Pancreas (tissue), 10 donors: Measurements from ENCODE around the gene PPM1H. TPM values are rescaled to one million over a fixed set of nuclear protein-coding genes. Genes with fewer than 3 reads are reported as not detected.

ENCODE experiments used
- ATAC-seq, 4 donors: fragments of 200-7000 bp; cut with Tn5 transposase; one replicate each; pipeline versions ENCODE4 v1.8.0 to v1.9.1; 2020; ENCODE audit warnings: mild to moderate bottlenecking in 4 of 4, moderate library complexity in 4 of 4
- DNase-seq, 6 donors: peaks; one replicate each; pipeline ENCODE4 v3.0.0-alpha.2; 2020
- FAIRE-seq: peaks from 2 replicates; lab custom pipeline; 2012; peaks lifted over from hg19 to GRCh38; lab: Jason Lieb, UNC
- H3K27ac ChIP-seq, 4 donors: fragments of 200-600 bp; sonication (generic); 1 replicate in 3 of 4; 2 replicates in 1 of 4; pipeline versions ENCODE4 v1.5.0 to v1.8.0; 2020
- H3K27me3 ChIP-seq, 4 donors: fragments of 200-600 bp; one replicate each; pipeline ENCODE4 v1.8.0; 2021
- H3K36me3 ChIP-seq, 3 donors: fragments of 200-600 bp; sonication (generic) in 1 of 3; one replicate each; pipeline versions ENCODE4 v1.5.0 to v1.8.0; 2020 to 2021
- H3K4me1 ChIP-seq, 3 donors: fragments of 200-600 bp; one replicate each; pipeline ENCODE4 v1.8.0; 2021
- H3K4me3 ChIP-seq, 4 donors: fragments of 200-600 bp; sonication (generic) in 2 of 4; one replicate each; pipeline versions ENCODE4 v1.5.0 to v1.8.0; 2020 to 2021
- H3K9me3 ChIP-seq, 4 donors: fragments of 200-600 bp; one replicate each; pipeline ENCODE4 v1.8.0; 2021
- WGBS, 2 donors: extraction: QIAGEN DNeasy Blood & Tissue Kit; methylation state at CpG; one replicate each; pipeline ENCODE4 v1.1.7; 2013; 5-methylcytosine and 5-hydroxymethylcytosine counted together
- intact Hi-C, 3 donors: fragments of 100-400 bp; cut with DNase I; formaldehyde crosslinking; loops; one replicate each; pipeline versions ENCODE4 v1.11.1 to v1.14.2; 2022
- polyA plus RNA-seq, 2 donors: library from polyadenylated mRNA; stranded (reverse); fragments of 200-250 nt; gene quantifications; one replicate each; pipeline ENCODE4 v1.2.3, GENCODE V29; 2013
- total RNA-seq, 6 donors: library from RNA; stranded (reverse); fragmentation: NEBNext Ultra II Directional in 4 of 6; extraction: Animal tissue kit (Norgen Biotek cat#: 25700) in 4 of 6; gene quantifications; one replicate each; pipeline versions ENCODE4 v1.2.1 to v1.2.4, GENCODE V29; 2021 to 2023
- TF ChIP-seq, protein P1 (sequence below), 4 donors: fragments of 200-600 bp; sonication (generic) in 3 of 4; IDR thresholded peaks; one replicate each; pipeline versions ENCODE4 v1.5.0 to v1.8.0; 2021; ENCODE audit warnings: antibody characterized with exemption in 4 of 4
- donor health status: healthy with polysubstance abuse.
- donor health status: DM: no; HTN: no; CAD: no; lungs with moderate emphysema.
- donor health status: DM: no; HTN: no; CAD: no.
- donor health status: control.
- donor health status: control.
- donor health status: Bipolar disorder and iron deficiency.
- donor health status: DM: yes; HTN: yes; CAD: no.
- donor health status: DM: no; HTN: no; CAD: no.
- donor health status: DM: no; HTN: no; CAD: no.
- donor health status: DM: yes; HTN: yes; CAD: no.

PPM1H gene
- total and polyA plus RNA-seq, 8 donors, result 1.7 to 12.9 (median 5.8) TPM

DNA sequence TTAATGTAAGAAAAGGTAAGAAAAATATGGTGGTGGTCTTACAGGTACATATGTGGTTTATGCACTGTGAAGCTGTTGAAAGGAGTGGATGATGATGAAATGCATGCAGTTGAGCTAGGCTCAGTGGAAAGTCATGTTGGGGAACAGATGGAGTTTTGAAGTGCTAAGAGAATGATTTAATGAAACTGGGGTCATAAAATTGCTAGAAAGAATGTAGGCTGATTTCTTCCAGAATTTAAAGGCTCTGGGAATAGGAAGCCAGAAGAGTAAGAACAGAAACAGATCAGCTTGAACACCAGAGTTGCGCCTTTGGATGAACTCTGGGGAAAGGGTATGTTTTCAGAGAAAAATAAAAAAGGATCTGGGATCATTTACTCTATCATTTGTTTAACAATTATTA is 321.9 kb downstream of the PPM1H start:
- intact Hi-C loops, result no loop called here
- ATAC-seq (no peak), FAIRE-seq (no peak), DNase-seq (no peak)
- no peaks in the 10 kb centered on the region for H3K36me3 ChIP-seq
- no peaks in the 10 kb centered on the region for H3K4me1 ChIP-seq
- no peaks in the 10 kb centered on the region for H3K9me3 ChIP-seq
- no peak overlapping the region for H3K4me3 ChIP-seq
- TF ChIP-seq, protein P1, sequence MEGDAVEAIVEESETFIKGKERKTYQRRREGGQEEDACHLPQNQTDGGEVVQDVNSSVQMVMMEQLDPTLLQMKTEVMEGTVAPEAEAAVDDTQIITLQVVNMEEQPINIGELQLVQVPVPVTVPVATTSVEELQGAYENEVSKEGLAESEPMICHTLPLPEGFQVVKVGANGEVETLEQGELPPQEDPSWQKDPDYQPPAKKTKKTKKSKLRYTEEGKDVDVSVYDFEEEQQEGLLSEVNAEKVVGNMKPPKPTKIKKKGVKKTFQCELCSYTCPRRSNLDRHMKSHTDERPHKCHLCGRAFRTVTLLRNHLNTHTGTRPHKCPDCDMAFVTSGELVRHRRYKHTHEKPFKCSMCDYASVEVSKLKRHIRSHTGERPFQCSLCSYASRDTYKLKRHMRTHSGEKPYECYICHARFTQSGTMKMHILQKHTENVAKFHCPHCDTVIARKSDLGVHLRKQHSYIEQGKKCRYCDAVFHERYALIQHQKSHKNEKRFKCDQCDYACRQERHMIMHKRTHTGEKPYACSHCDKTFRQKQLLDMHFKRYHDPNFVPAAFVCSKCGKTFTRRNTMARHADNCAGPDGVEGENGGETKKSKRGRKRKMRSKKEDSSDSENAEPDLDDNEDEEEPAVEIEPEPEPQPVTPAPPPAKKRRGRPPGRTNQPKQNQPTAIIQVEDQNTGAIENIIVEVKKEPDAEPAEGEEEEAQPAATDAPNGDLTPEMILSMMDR (IDR thresholded peaks at IDR 0.05), result no peak
- H3K27me3 ChIP-seq, result no peaks in the 10 kb centered on the region
- 94 to 100% methylated on average over 1 of the region's 1 CpG for WGBS, 2 donors
- H3K27ac ChIP-seq, result no peak overlapping the region

DNA sequence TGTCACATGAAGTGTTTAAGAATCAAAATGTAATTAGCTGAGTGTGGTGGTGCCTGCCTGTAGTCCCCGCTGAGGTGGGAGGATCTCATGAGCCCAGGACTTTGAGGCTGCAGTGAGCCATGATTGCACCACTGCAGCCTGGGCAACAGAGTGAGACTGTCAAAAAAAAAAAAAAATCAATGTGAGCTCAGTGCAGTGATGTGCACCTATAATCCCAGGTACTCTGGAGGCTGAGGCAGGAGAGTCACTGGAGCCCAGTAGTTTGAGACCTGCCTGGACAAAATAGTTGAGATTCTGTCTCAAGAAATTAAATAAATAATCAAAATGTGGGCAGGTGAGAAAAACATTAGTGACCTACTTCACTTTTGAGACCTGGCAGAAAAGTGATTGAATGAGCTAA is 328.3 kb downstream of the PPM1H start:
- Histone ChIP-seq H3K36me3 (no peaks in the 10 kb centered on the region), H3K4me1 (peaks cover 2 to 6% (median 3%) of the 10 kb centered on the region in 3 donors), H3K27me3 (no peaks in the 10 kb centered on the region), H3K27ac (no peak overlapping the region), H3K4me3 (no peak overlapping the region), H3K9me3 (no peaks in the 10 kb centered on the region)
- ATAC-seq, result no peak
- no peak for DNase-seq
- no peak for FAIRE-seq
- TF ChIP-seq, protein P1 (IDR thresholded peaks at IDR 0.05), result no peak
- intact Hi-C loops, result no loop called here
- WGBS, 2 donors, result 100% methylated on average over 1 of the region's 1 CpG

DNA sequence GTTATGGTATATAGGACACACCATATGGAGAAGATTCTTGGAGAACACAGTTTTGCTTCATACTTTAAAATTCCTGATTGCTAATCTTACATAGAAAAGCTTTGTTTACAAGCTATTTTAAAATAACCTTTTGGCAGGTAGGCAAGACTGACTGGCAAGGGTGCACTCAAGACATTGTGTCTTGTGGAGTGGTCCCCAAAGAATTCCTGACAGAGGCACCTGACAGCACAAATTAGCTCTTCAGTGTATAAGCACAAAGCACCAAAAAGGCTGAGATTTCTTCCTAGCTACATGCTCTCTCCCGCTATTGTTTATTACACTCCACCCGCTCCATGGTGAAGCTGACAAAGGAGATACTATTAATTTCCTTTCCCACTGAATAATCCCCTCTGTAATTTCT is 329.0 kb downstream of the PPM1H start:
- WGBS, 2 donors, result 99 to 100% methylated on average over 2 of the region's 2 CpGs
- H3K9me3 ChIP-seq, result no peaks in the 10 kb centered on the region
- H3K27me3 ChIP-seq, result no peaks in the 10 kb centered on the region
- H3K4me3 ChIP-seq, result no peak overlapping the region
- FAIRE-seq, result no peak
- no peaks in the 10 kb centered on the region for H3K36me3 ChIP-seq
- intact Hi-C loops, result no loop called here
- no peak for DNase-seq
- no peak overlapping the region for H3K27ac ChIP-seq
- TF ChIP-seq, protein P1 (IDR thresholded peaks at IDR 0.05), result no peak
- H3K4me1 ChIP-seq, result peaks cover 8 to 9% (median 9%) of the 10 kb centered on the region in 3 donors
- no peak for ATAC-seq

DNA sequence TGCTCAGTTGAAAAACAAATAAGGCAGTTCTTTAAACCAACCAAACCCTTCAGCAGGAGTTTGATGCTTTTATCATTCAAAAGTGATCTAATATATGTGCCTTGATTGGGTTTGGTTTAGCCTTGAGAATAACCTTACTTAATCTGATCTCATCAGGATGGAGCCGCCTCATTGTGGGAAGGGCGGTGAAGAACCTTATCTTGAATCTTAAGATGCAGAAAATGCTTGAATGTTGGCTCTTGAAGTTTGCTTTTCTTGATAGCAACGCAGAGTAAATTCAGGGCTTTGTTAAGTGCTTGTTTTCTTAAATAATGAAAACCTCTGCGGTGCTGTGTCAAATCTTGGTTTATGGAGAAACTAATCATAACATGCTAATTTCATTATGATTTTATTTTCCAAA is 330.1 kb downstream of the PPM1H start:
- DNase-seq (no peak), ATAC-seq (no peak)

DNA sequence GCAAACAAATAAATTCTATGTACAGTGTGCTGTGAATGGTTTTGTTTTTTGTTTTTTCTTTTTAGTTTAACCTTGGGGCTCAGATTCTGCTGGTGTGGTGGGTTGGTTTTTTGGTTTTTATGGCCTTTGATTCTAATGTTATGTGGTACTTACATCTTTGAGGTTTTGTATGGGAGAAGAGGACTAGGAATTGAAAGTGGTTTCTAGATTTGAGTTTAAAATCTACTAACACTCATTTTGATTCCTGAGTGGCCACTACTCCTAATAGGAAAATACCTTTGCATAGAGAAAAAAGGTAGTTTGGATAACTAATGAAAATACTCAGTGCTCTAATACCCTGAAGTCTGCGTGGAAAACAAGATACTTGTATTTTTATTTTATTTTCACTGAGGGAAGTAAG is 330.6 kb downstream of the PPM1H start:
- Histone ChIP-seq H3K4me3 (peak overlapping the region in 3 of 4 donors; percentile 66 to 78 (median 68)), H3K4me1 (peaks cover 8 to 9% (median 9%) of the 10 kb centered on the region in 3 donors), H3K36me3 (no peaks in the 10 kb centered on the region), H3K27ac (no peak overlapping the region), H3K27me3 (no peaks in the 10 kb centered on the region), H3K9me3 (no peaks in the 10 kb centered on the region)
- TF ChIP-seq, protein P1 (IDR thresholded peaks at IDR 0.05), result no peak
- FAIRE-seq (no peak), DNase-seq (no peak), ATAC-seq (no peak)
- intact Hi-C loops, result no loop called here
- WGBS, 2 donors, result 83 to 86% methylated on average over 1 of the region's 1 CpG

More for the DNA sequence above, 330.1 kb downstream of the PPM1H start:
- no peaks in the 10 kb centered on the region for H3K9me3 ChIP-seq
- H3K27me3 ChIP-seq, result no peaks in the 10 kb centered on the region
- H3K27ac ChIP-seq, result no peak overlapping the region
- intact Hi-C loops, result no loop called here
- 62 to 66% methylated on average over 4 of the region's 4 CpGs for WGBS, 2 donors
- peaks cover 8 to 9% (median 9%) of the 10 kb centered on the region in 3 donors for H3K4me1 ChIP-seq
- peak overlapping the region in 1 of 4 donors; percentile 66 for H3K4me3 ChIP-seq
- TF ChIP-seq, protein P1 (IDR thresholded peaks at IDR 0.05), result no peak
- FAIRE-seq, result no peak
- H3K36me3 ChIP-seq, result no peaks in the 10 kb centered on the region
